SK-N-SH (cell line): ENCODE results near the gene EMILIN2. TPM values are rescaled to one million over a fixed set of nuclear protein-coding genes. Genes with fewer than 3 reads are reported as not detected.

Source experiments
- CTCF ChIA-PET: fragments of 300-600, 350-600 bp; formaldehyde crosslinking; extraction: SDS; loops from one replicate; lab custom pipeline; 2021; lab: Yijun Ruan, JAX
- POLR2A ChIA-PET: fragments of 350-600 bp; sonication (Branson Sonifier 250); formaldehyde crosslinking; extraction: SDS; loops from one replicate; lab custom pipeline; 2020; ENCODE audit warnings: antibody characterized with exemption, inconsistent platforms; lab: Yijun Ruan, JAX
- DNase-seq: peaks from one replicate; pipeline ENCODE4 v3.0.0; 2012
- H2AFZ ChIP-seq: fragments of 200-600 bp; sonication (generic); 2 replicates; pipeline ENCODE4 v1.8.1; 2016; ENCODE audit warnings: antibody characterized with exemption, mild to moderate bottlenecking, low read depth
- H3F3A ChIP-seq: fragments of 200-600 bp; sonication (generic); replicated peaks from 2 replicates; pipeline ENCODE3; 2016; ENCODE audit warnings: antibody characterized with exemption, mild to moderate bottlenecking; ENCODE audit not compliant: insufficient read depth
- H3K27ac ChIP-seq, 2 experiments: fragments of 200-500 bp in 1 of 2; fragments of 200-600 bp in 1 of 2; sonication (Bioruptor generic) in 1 of 2; sonication (generic), shearing (Covaris generic) in 1 of 2; 2 replicates each; pipeline versions ENCODE4 v1.5.1 to v1.6.1; 2014 to 2016; ENCODE audit warnings: low read depth in 2 of 2, inconsistent platforms in 1 of 2, low read length in 1 of 2, mild to moderate bottlenecking in 1 of 2, mixed read lengths in 1 of 2
- H3K27me3 ChIP-seq: fragments of 200-600 bp; sonication (generic), shearing (Covaris generic); 2 replicates; pipeline ENCODE4 v1.6.1; 2016; ENCODE audit warnings: mixed run types; ENCODE audit not compliant: insufficient read depth
- H3K36me3 ChIP-seq, 2 experiments: fragments of 200-500 bp in 1 of 2; fragments of 200-600 bp in 1 of 2; sonication (Bioruptor generic) in 1 of 2; sonication (generic) in 1 of 2; replicated peaks in 1 of 2; 2 replicates each; pipeline versions ENCODE3 to v1.5.1; 2014 to 2016; ENCODE audit warnings: low read length in 1 of 2, mild to moderate bottlenecking in 1 of 2; ENCODE audit not compliant: insufficient read depth in 2 of 2, control insufficient read depth in 1 of 2
- H3K4me1 ChIP-seq, 2 experiments: fragments of 200-500 bp in 1 of 2; fragments of 200-600 bp in 1 of 2; sonication (Bioruptor generic) in 1 of 2; sonication (generic), shearing (Covaris generic) in 1 of 2; 2 replicates each; pipeline versions ENCODE4 v1.5.1 to v1.6.1; 2014 to 2016; ENCODE audit warnings: low read depth in 1 of 2, low read length in 1 of 2, mixed run types in 1 of 2; ENCODE audit not compliant: insufficient read depth in 2 of 2, control insufficient read depth in 1 of 2
- H3K4me2 ChIP-seq: fragments of 200-600 bp; sonication (generic), shearing (Covaris generic); 2 replicates; pipeline ENCODE4 v1.6.1; 2017; ENCODE audit warnings: mixed run types
- H3K4me3 ChIP-seq, 2 experiments: fragments of 200-500 bp in 1 of 2; fragments of 200-600 bp in 1 of 2; sonication (Bioruptor generic) in 1 of 2; sonication (generic), shearing (Covaris generic) in 1 of 2; 2 replicates each; pipeline versions ENCODE4 v1.5.1 to v1.8.1; 2014 to 2016; ENCODE audit warnings: low read depth in 2 of 2, inconsistent platforms in 1 of 2, low read length in 1 of 2, mild to moderate bottlenecking in 1 of 2, mixed read lengths in 1 of 2, moderate library complexity in 1 of 2
- H3K79me2 ChIP-seq: fragments of 200-600 bp; sonication (generic); 2 replicates; pipeline ENCODE4 v1.8.1; 2017; ENCODE audit warnings: mild to moderate bottlenecking; ENCODE audit not compliant: insufficient read depth
- H3K9ac ChIP-seq: fragments of 200-600 bp; sonication (generic); 2 replicates; pipeline ENCODE4 v1.6.1; 2017; ENCODE audit warnings: mixed run types
- H3K9me2 ChIP-seq: fragments of 200-600 bp; sonication (generic); 2 replicates; pipeline ENCODE4 v1.6.1; 2017; ENCODE audit warnings: mixed run types
- H3K9me3 ChIP-seq: fragments of 200-600 bp; sonication (generic); 2 replicates; pipeline ENCODE4 v1.6.1; 2017; ENCODE audit warnings: mixed run types, mild to moderate bottlenecking, moderate library complexity
- H4K20me1 ChIP-seq: fragments of 200-600 bp; sonication (generic); 2 replicates; pipeline ENCODE4 v1.6.1; 2017; ENCODE audit warnings: mild to moderate bottlenecking, mixed run types; ENCODE audit not compliant: insufficient read depth
- FOSL2 ChIP-seq: IDR thresholded peaks from 2 replicates; pipeline ENCODE4 v1.4.0; 2012; ENCODE audit warnings: low read depth, mild to moderate bottlenecking, moderate library complexity, borderline replicate concordance
- JUND ChIP-seq: IDR thresholded peaks from 2 replicates; pipeline ENCODE4 v1.4.0; 2012
- RAD21 ChIP-seq: IDR thresholded peaks from 2 replicates; pipeline ENCODE4 v1.6.1; 2012; ENCODE audit warnings: mild to moderate bottlenecking, low read length
- RCOR1 ChIP-seq: fragments of 150-350 bp; IDR thresholded peaks from 2 replicates; pipeline ENCODE4 v1.6.1; 2017; ENCODE audit warnings: antibody characterized with exemption, low read length
- WGBS: methylation state at CpG from one replicate; pipeline ENCODE4 v1.1.6; 2017; ENCODE audit warnings: low lambda C conversion rate; 5-methylcytosine and 5-hydroxymethylcytosine counted together
- polyA plus RNA-seq, 3 experiments: library from polyadenylated mRNA; depleted of rRNA; stranded (reverse); fragments of >200 nt; gene quantifications; 2 replicates each; pipeline ENCODE4 v1.2.3, GENCODE V29; 2012
- TF ChIP-seq, protein P1 (sequence below): IDR thresholded peaks from 2 replicates; pipeline ENCODE4; 2012
- TF ChIP-seq, protein P2 (sequence below): IDR thresholded peaks from 2 replicates; pipeline ENCODE4 v1.6.1; 2012; ENCODE audit warnings: mild to moderate bottlenecking, low read depth, low read length, moderate library complexity
- TF ChIP-seq, protein P3 (sequence below): fragments of 150-350 bp; IDR thresholded peaks from 2 replicates; pipeline ENCODE4 v1.6.1; 2016; ENCODE audit warnings: mild to moderate bottlenecking, low read depth, low read length

EMILIN2 gene
- polyA plus RNA-seq, 1 of the 3 experiments (the other 2 are of a cell fraction), result 1.4 TPM

DNA sequence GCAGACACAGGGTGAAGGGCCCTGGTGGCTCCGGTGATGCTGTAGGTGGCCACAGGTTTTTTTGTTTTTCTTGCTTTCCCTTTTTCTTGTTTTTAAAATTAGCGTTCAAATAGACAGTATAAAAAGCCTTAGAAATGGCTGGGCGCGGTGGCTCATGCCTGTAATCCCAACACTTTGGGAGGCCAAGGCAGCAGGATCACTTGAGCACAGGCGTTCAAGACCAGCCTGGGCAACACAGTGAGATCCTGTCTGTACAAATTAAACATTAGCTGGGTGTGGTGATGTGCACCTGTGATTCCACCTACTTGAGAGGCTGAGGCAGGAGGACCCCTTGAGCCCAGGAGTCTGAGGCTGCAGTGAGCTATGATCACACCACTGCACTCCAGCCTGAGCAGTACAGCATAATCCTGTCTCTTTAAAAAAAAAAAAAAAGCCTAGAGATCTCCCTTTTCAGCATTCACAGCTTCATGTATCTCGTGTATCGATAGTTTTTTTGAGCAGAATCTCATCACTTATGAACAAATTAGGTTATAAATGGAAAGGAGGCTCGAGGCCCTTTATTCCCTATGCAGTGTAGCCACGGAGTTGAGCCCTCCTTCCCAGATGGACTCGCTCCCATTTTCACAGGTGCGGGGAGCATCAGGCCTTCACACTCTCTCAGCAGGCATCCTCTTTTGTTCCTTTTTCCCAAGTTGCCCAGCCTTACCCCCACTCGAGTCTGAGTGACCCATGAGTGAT lies 50.8 kb downstream of the EMILIN2 start:
- Histone ChIP-seq H3K27me3 (0 out of 2 replicates have a peak, but pooled peaks cover 4% of the 10 kb centered on the region), H3K4me3 (no peak overlapping the region), H4K20me1 (no peaks in the 10 kb centered on the region), H3K9ac (no peak overlapping the region), H3K4me1 (peaks cover 7 to 8% of the 10 kb centered on the region in 2 experiments; a peak in 2 of 4 replicates), H3K9me3 (no peaks in the 10 kb centered on the region), H3K9me2 (no peaks in the 10 kb centered on the region), H3K79me2 (no peaks in the 10 kb centered on the region), H3K27ac (no peak overlapping the region), H3K4me2 (no peak overlapping the region), H3K36me3 (no peaks in the 10 kb centered on the region), H2AFZ (no peak overlapping the region), H3F3A (no peaks in the 10 kb centered on the region)
- 88% methylated on average over 12 of the region's 12 CpGs for WGBS
- TF ChIP-seq, protein P1, sequence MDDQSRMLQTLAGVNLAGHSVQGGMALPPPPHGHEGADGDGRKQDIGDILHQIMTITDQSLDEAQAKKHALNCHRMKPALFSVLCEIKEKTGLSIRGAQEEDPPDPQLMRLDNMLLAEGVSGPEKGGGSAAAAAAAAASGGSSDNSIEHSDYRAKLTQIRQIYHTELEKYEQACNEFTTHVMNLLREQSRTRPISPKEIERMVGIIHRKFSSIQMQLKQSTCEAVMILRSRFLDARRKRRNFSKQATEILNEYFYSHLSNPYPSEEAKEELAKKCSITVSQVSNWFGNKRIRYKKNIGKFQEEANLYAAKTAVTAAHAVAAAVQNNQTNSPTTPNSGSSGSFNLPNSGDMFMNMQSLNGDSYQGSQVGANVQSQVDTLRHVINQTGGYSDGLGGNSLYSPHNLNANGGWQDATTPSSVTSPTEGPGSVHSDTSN, result no peak
- peak; percentile 31; the same call in 1 of the 2 replicates for TF ChIP-seq JUND
- DNase-seq, result no peak
- POLR2A ChIA-PET, result interaction anchor here (0.6 kb wide), 1 partner anchor 10 kb away, joined by 6 read pairs; no protein-coding TSS in a partner anchor
- CTCF ChIA-PET, result no interaction called here

DNA sequence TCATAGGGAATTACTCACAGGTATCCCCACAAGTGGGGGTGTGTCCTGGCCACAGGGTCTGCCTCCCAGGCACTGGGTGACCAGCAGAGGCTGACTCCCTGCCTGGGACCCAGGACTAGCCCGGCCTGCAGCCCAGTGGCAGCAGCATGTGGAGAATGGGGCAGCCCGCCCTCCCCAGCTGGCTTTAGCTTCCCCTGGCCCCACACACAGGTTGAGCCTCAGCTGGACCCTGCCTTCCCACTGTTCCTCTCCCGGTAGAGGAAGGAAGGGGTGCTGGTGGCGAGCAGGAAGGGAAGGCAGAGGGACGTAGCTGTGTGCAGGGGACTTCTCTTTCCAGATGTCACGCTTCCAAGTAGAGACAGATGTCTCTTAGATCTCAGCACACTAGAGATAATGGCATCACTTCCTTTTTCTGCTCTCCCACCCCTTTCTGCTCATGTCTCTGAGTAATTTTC lies 51.4 kb downstream of the EMILIN2 start:
- H3K9me2 ChIP-seq, result no peaks in the 10 kb centered on the region
- no peak overlapping the region for H3K4me2 ChIP-seq
- no peaks in the 10 kb centered on the region for H3K27me3 ChIP-seq
- ChIA-PET CTCF (interaction anchor here (1.2 kb wide), 1 partner anchor 9 kb away, joined by 4 read pairs; no protein-coding TSS in a partner anchor), POLR2A (interaction anchor here (0.6 kb wide), 1 partner anchor 11 kb away, joined by 6 read pairs; no protein-coding TSS in a partner anchor)
- no peaks in the 10 kb centered on the region for H3K79me2 ChIP-seq
- no peaks in the 10 kb centered on the region for H4K20me1 ChIP-seq
- H3K27ac ChIP-seq, result no peak overlapping the region
- peaks cover 7 to 8% of the 10 kb centered on the region in 2 experiments; a peak in 2 of 4 replicates for H3K4me1 ChIP-seq
- 77% methylated on average over 6 of the region's 6 CpGs for WGBS
- no peak overlapping the region for H2AFZ ChIP-seq
- H3K36me3 ChIP-seq, result no peaks in the 10 kb centered on the region
- DNase-seq, result peak; percentile 45
- H3F3A ChIP-seq, result no peaks in the 10 kb centered on the region
- H3K9me3 ChIP-seq, result no peaks in the 10 kb centered on the region
- TF ChIP-seq JUND (no peak), FOSL2 (peak; percentile 56; the same call in 1 of the 2 replicates)
- H3K4me3 ChIP-seq, result no peak overlapping the region
- H3K9ac ChIP-seq, result no peak overlapping the region

DNA sequence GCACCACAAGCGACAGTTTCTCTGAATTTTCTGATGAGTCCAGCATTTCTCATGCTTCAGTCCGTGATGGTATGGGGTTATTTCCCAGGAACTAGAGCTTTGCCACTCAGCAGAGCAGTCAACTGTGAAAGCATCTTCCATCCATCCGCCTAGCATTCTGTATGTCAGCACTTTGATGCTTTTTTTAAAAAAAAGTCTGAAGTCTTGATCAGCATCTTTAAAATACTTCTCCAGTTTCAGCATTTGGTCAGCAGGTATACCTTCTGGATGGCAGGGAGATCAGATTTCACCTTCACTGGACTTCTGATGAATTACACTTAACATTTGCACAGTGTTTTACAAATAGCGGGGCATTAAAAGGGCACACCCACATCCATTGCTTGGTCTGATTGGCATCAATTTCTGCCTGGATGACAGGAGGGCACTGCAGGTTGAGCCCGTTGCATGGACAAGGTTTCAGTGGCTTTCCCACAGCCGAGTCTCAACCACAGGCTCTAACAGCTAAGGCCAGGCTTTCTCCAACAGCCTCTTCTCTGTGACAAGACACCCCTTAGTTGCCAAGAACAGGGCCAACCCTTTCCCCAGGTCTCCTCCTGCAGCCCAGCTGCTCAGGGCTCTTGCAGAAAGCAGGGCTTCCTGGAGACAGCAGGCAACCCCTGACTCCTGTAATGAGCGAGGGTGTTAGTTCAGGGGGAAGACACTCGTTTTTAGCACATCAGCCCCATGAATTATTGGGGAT lies 54.0 kb downstream of the EMILIN2 start:
- no peaks in the 10 kb centered on the region; the same call in 1 of the 2 replicates for H3K27me3 ChIP-seq
- no peak overlapping the region for H2AFZ ChIP-seq
- no peaks in the 10 kb centered on the region for H3K79me2 ChIP-seq
- no peaks in the 10 kb centered on the region for H4K20me1 ChIP-seq
- ChIA-PET POLR2A (no interaction called here), CTCF (interaction anchor here (0.8 to 1.1 kb wide), 2 partner anchors 16 to 227 kb away, joined by 3 to 4 read pairs; no protein-coding TSS in a partner anchor)
- no peak overlapping the region for H3K9ac ChIP-seq
- H3K4me3 ChIP-seq, result no peak overlapping the region
- H3F3A ChIP-seq, result no peaks in the 10 kb centered on the region
- H3K27ac ChIP-seq, result no peak overlapping the region; a peak in 1 of 4 replicates
- H3K9me2 ChIP-seq, result no peaks in the 10 kb centered on the region
- H3K36me3 ChIP-seq, result no peaks in the 10 kb centered on the region
- DNase-seq, result no peak
- peaks cover 7 to 8% of the 10 kb centered on the region in 2 experiments; a peak in 3 of 4 replicates for H3K4me1 ChIP-seq
- WGBS, result 82% methylated on average over 8 of the region's 8 CpGs
- TF ChIP-seq RAD21, result no peak
- TF ChIP-seq RCOR1, result no peak
- TF ChIP-seq, protein P2, sequence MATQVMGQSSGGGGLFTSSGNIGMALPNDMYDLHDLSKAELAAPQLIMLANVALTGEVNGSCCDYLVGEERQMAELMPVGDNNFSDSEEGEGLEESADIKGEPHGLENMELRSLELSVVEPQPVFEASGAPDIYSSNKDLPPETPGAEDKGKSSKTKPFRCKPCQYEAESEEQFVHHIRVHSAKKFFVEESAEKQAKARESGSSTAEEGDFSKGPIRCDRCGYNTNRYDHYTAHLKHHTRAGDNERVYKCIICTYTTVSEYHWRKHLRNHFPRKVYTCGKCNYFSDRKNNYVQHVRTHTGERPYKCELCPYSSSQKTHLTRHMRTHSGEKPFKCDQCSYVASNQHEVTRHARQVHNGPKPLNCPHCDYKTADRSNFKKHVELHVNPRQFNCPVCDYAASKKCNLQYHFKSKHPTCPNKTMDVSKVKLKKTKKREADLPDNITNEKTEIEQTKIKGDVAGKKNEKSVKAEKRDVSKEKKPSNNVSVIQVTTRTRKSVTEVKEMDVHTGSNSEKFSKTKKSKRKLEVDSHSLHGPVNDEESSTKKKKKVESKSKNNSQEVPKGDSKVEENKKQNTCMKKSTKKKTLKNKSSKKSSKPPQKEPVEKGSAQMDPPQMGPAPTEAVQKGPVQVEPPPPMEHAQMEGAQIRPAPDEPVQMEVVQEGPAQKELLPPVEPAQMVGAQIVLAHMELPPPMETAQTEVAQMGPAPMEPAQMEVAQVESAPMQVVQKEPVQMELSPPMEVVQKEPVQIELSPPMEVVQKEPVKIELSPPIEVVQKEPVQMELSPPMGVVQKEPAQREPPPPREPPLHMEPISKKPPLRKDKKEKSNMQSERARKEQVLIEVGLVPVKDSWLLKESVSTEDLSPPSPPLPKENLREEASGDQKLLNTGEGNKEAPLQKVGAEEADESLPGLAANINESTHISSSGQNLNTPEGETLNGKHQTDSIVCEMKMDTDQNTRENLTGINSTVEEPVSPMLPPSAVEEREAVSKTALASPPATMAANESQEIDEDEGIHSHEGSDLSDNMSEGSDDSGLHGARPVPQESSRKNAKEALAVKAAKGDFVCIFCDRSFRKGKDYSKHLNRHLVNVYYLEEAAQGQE, result peak; percentile 78
- TF ChIP-seq, protein P3, sequence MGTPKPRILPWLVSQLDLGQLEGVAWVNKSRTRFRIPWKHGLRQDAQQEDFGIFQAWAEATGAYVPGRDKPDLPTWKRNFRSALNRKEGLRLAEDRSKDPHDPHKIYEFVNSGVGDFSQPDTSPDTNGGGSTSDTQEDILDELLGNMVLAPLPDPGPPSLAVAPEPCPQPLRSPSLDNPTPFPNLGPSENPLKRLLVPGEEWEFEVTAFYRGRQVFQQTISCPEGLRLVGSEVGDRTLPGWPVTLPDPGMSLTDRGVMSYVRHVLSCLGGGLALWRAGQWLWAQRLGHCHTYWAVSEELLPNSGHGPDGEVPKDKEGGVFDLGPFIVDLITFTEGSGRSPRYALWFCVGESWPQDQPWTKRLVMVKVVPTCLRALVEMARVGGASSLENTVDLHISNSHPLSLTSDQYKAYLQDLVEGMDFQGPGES, result no peak
- TF ChIP-seq, all 33 proteins: peak for 1
- H3K4me2 ChIP-seq, result no peak overlapping the region
- H3K9me3 ChIP-seq, result no peaks in the 10 kb centered on the region
